GM10266 (cell line): Measurements from ENCODE around the gene RBM6.

ENCODE experiments used
- DNase-seq: peaks from one replicate; pipeline ENCODE4 v3.0.0; 2012; ENCODE audit errors: extremely low spot score
- CTCF ChIP-seq: IDR thresholded peaks from 2 replicates; pipeline ENCODE4 v1.5.1; 2012; ENCODE audit warnings: mild to moderate bottlenecking, low read depth; ENCODE audit not compliant: control insufficient read depth, insufficient read depth; ENCODE audit errors: missing control alignments

Gene RBM6

GRCh38 chr3:49966233-49966942 is 26.4 kb downstream of the RBM6 start:
- DNase-seq: no peak
- TF ChIP-seq CTCF: no peak

GRCh38 chr3:49967291-49967690 is 27.3 kb downstream of the RBM6 start:
- no peak for TF ChIP-seq CTCF
- no peak for DNase-seq

- TF ChIP-seq CTCF: no peak
- DNase-seq: no peak
Observed at GRCh38 chr3:49968346-49968745, 28.4 kb downstream of the RBM6 start.

GRCh38 chr3:49972656-49973055 is 32.7 kb downstream of the RBM6 start:
- no peak for DNase-seq
- no peak for TF ChIP-seq CTCF

GRCh38 chr3:49976942-49977341 is 37.0 kb downstream of the RBM6 start:
- TF ChIP-seq CTCF: no peak
- DNase-seq: no peak

- TF ChIP-seq CTCF: no peak
Observed at GRCh38 chr3:49984394-49984793, 44.4 kb downstream of the RBM6 start.

GRCh38 chr3:49992326-49992725 is 52.4 kb downstream of the RBM6 start:
- no peak for TF ChIP-seq CTCF

More at GRCh38 chr3:49984394-49984793, 44.4 kb downstream of the RBM6 start:
- DNase-seq: no peak

More at GRCh38 chr3:49992326-49992725, 52.4 kb downstream of the RBM6 start:
- DNase-seq: no peak
